HG02938 (cell line): Measurements from ENCODE around the gene SEPHS2.
"Not testable (repeated sequence)": the region's sequence is repeated elsewhere in the genome, so short reads cannot be mapped to it uniquely, and the experiment has no call there.

Experiments
- ATAC-seq: cut with Tn5 transposase; IDR thresholded peaks from one replicate; pipeline ENCODE4 v1.9.1; 2021; ENCODE audit warnings: mild to moderate bottlenecking, moderate library complexity; ENCODE audit not compliant: unreplicated experiment

The SEPHS2 gene

GRCh38 chr16:30399435-30400186, 46.1 kb downstream of the SEPHS2 start:
- ATAC-seq: no peak

GRCh38 chr16:30398661-30399434, 46.8 kb downstream of the SEPHS2 start:
- no peak for ATAC-seq

GRCh38 chr16:30397776-30398660, 47.7 kb downstream of the SEPHS2 start:
- ATAC-seq: no peak

GRCh38 chr16:30397056-30397455, 48.6 kb downstream of the SEPHS2 start:
- no peak for ATAC-seq

GRCh38 chr16:30396627-30397026, 49.0 kb downstream of the SEPHS2 start:
- ATAC-seq: not testable (repeated sequence)

- no peak for ATAC-seq
Measured at GRCh38 chr16:30395992-30396585, 49.6 kb downstream of the SEPHS2 start.

GRCh38 chr16:30395155-30395991, 50.3 kb downstream of the SEPHS2 start, which contains the start of gene ZNF48:
TSS of gene ZNF48 (plus strand) at chr16:30395420. CDS start at chr16:30395795, 375 bp downstream.
- ATAC-seq: no peak

GRCh38 chr16:30394592-30395154, 51.0 kb downstream of the SEPHS2 start:
- no peak for ATAC-seq
